Activated naive CD4-positive, alpha-beta T cell treated with anti-CD3 and anti-CD28 coated beads, Interleukin-2, amount 10 ng/mL, durations not matched to agents 7 days and 5 days (primary cell): ENCODE data around the gene ZNF142.
"Not testable (repeated sequence)": the region's sequence is repeated elsewhere in the genome, so short reads cannot be mapped to it uniquely, and the experiment has no call there.

Experiments
- CTCF ChIA-PET: fragments of 350-600 bp; sonication (Branson Sonifier 250); formaldehyde crosslinking; loops from one replicate; lab custom pipeline; 2021; ENCODE audit warnings: antibody characterized with exemption; lab: Charles Lee
- DNase-seq: peaks from one replicate; pipeline ENCODE4 v3.0.0-alpha.2; 2020
- H3K27ac Mint-ChIP-seq: one replicate; pipeline ENCODE4 v1.8.0; 2021; ENCODE audit warnings: mild to moderate bottlenecking, moderate library complexity, mixed read lengths
- H3K27me3 Mint-ChIP-seq: one replicate; pipeline ENCODE4 v1.8.0; 2021; ENCODE audit warnings: mild to moderate bottlenecking, mixed read lengths
- H3K36me3 Mint-ChIP-seq: one replicate; pipeline ENCODE4 v1.8.0; 2021; ENCODE audit warnings: mixed read lengths
- H3K4me1 Mint-ChIP-seq: one replicate; pipeline ENCODE4 v1.8.0; 2021; ENCODE audit warnings: mixed read lengths
- H3K4me3 Mint-ChIP-seq: one replicate; pipeline ENCODE4 v1.8.0; 2021; ENCODE audit warnings: mild to moderate bottlenecking, moderate library complexity, mixed read lengths
- H3K9me3 Mint-ChIP-seq: one replicate; pipeline ENCODE4 v1.8.0; 2021; ENCODE audit warnings: mixed read lengths

The ZNF142 gene

GRCh38 chr2:218659258-218659987, at the start of gene ZNF142, which contains the start of gene BCS1L:
TSS of gene ZNF142 (minus strand) at chr2:218659623. CDS start at chr2:218656429, 3,194 bp downstream.
TSS of gene BCS1L (plus strand) at chr2:218659683. CDS start at chr2:218660988, 1,305 bp downstream.
- H3K4me1 Mint-ChIP-seq: peaks cover 33% of the 10 kb centered on the region
- no peaks in the 10 kb centered on the region for H3K9me3 Mint-ChIP-seq
- CTCF ChIA-PET: interaction anchor here (0.5 to 5.3 kb wide), 9 partner anchors 12 to 303 kb away, joined by 3 to 42 read pairs (median 4); partner anchors contain the start of genes RNF25, STK36 and TTLL4
- DNase-seq: peak; percentile 98
- no peaks in the 10 kb centered on the region for H3K27me3 Mint-ChIP-seq
- H3K36me3 Mint-ChIP-seq: peaks cover 36% of the 10 kb centered on the region
- H3K4me3 Mint-ChIP-seq: peak within 1 kb of the TSS; percentile 90
- peak within 1 kb of the TSS; percentile 93 for H3K27ac Mint-ChIP-seq

- peaks cover 18% of the 10 kb centered on the region for H3K27me3 Mint-ChIP-seq
- H3K9me3 Mint-ChIP-seq: no peaks in the 10 kb centered on the region
- H3K36me3 Mint-ChIP-seq: no peaks in the 10 kb centered on the region
- H3K27ac Mint-ChIP-seq: no peak overlapping the region
- no peak for DNase-seq
- H3K4me3 Mint-ChIP-seq: no peak overlapping the region
- CTCF ChIA-PET: interaction anchor here (0.6 to 1.9 kb wide), 3 partner anchors 36 to 287 kb away, joined by 3 to 5 read pairs (median 3); partner anchors contain the start of genes RNF25 and STK36
- peaks cover 22% of the 10 kb centered on the region for H3K4me1 Mint-ChIP-seq
Measured at GRCh38 chr2:218708086-218708485, 48.7 kb upstream of the ZNF142 start.

- Mint-ChIP-seq H3K4me1 (peaks cover 7% of the 10 kb centered on the region), H3K9me3 (no peaks in the 10 kb centered on the region), H3K4me3 (no peak overlapping the region), H3K27ac (no peak overlapping the region), H3K27me3 (peaks cover 14% of the 10 kb centered on the region), H3K36me3 (no peaks in the 10 kb centered on the region)
- no peak for DNase-seq
- CTCF ChIA-PET: no interaction called here
Measured at GRCh38 chr2:218703341-218703740, 43.9 kb upstream of the ZNF142 start.

- Mint-ChIP-seq H3K9me3 (no peaks in the 10 kb centered on the region), H3K36me3 (no peaks in the 10 kb centered on the region), H3K4me1 (no peaks in the 10 kb centered on the region), H3K27ac (no peak overlapping the region), H3K27me3 (peaks cover 6% of the 10 kb centered on the region), H3K4me3 (no peak overlapping the region)
- CTCF ChIA-PET: interaction anchor here (1.2 to 1.5 kb wide), 3 partner anchors 8 to 82 kb away, joined by 3 to 7 read pairs (median 4); no protein-coding TSS in a partner anchor
- no peak for DNase-seq
Measured at GRCh38 chr2:218701806-218702205, 42.4 kb upstream of the ZNF142 start.

GRCh38 chr2:218698885-218699284, 39.5 kb upstream of the ZNF142 start:
- H3K36me3 Mint-ChIP-seq: no peaks in the 10 kb centered on the region
- H3K4me1 Mint-ChIP-seq: no peaks in the 10 kb centered on the region
- no peaks in the 10 kb centered on the region for H3K27me3 Mint-ChIP-seq
- H3K4me3 Mint-ChIP-seq: no peak overlapping the region
- H3K27ac Mint-ChIP-seq: no peak overlapping the region
- H3K9me3 Mint-ChIP-seq: no peaks in the 10 kb centered on the region
- CTCF ChIA-PET: interaction anchor here (1.0 kb wide), 1 partner anchor 12 kb away, joined by 3 read pairs; no protein-coding TSS in a partner anchor
- DNase-seq: no peak

- H3K4me3 Mint-ChIP-seq: no peak overlapping the region
- no peaks in the 10 kb centered on the region for H3K4me1 Mint-ChIP-seq
- H3K36me3 Mint-ChIP-seq: no peaks in the 10 kb centered on the region
- H3K9me3 Mint-ChIP-seq: no peaks in the 10 kb centered on the region
- no peaks in the 10 kb centered on the region for H3K27me3 Mint-ChIP-seq
- CTCF ChIA-PET: interaction anchor here (1.1 kb wide), 1 partner anchor 16 kb away, joined by 3 read pairs; the partner anchor contains the start of gene TTLL4
- no peak for DNase-seq
- H3K27ac Mint-ChIP-seq: peak overlapping the region; percentile 66
Measured at GRCh38 chr2:218694405-218695145, 35.2 kb upstream of the ZNF142 start.

- CTCF ChIA-PET: no interaction called here
- no peak for DNase-seq
- Mint-ChIP-seq H3K27me3 (no peaks in the 10 kb centered on the region), H3K4me1 (peaks cover 3% of the 10 kb centered on the region), H3K36me3 (no peaks in the 10 kb centered on the region), H3K27ac (no peak overlapping the region), H3K4me3 (no peak overlapping the region), H3K9me3 (no peaks in the 10 kb centered on the region)
Measured at GRCh38 chr2:218691234-218691633, 31.8 kb upstream of the ZNF142 start.

- CTCF ChIA-PET: interaction anchor here (0.7 to 2.0 kb wide), 15 partner anchors 9 to 233 kb away, joined by 3 to 14 read pairs (median 4); partner anchors contain the start of genes BCS1L, RNF25, STK36 and TTLL4
- not testable (repeated sequence) for H3K27ac Mint-ChIP-seq, H3K4me3 Mint-ChIP-seq, H3K4me1 Mint-ChIP-seq, H3K36me3 Mint-ChIP-seq, H3K9me3 Mint-ChIP-seq, H3K27me3 Mint-ChIP-seq
- peak; percentile 57 for DNase-seq
Measured at GRCh38 chr2:218687400-218688060, 28.1 kb upstream of the ZNF142 start.

GRCh38 chr2:218680061-218680460, 20.6 kb upstream of the ZNF142 start:
- Mint-ChIP-seq H3K4me1 (no peaks in the 10 kb centered on the region), H3K9me3 (no peaks in the 10 kb centered on the region), H3K27me3 (no peaks in the 10 kb centered on the region), H3K27ac (no peak overlapping the region), H3K4me3 (no peak overlapping the region), H3K36me3 (peaks cover 1% of the 10 kb centered on the region)
- CTCF ChIA-PET: no interaction called here
- no peak for DNase-seq

GRCh38 chr2:218679119-218679518, 19.7 kb upstream of the ZNF142 start:
- Mint-ChIP-seq H3K27me3 (no peaks in the 10 kb centered on the region), H3K36me3 (no peaks in the 10 kb centered on the region), H3K4me3 (no peak overlapping the region), H3K27ac (no peak overlapping the region), H3K4me1 (no peaks in the 10 kb centered on the region), H3K9me3 (no peaks in the 10 kb centered on the region)
- DNase-seq: no peak
- CTCF ChIA-PET: no interaction called here

GRCh38 chr2:218671654-218672566, 12.5 kb upstream of the ZNF142 start, which contains the start of the genes RNF25 and STK36:
TSS of gene RNF25 (minus strand) at chr2:218672002. CDS start at chr2:218671970, 32 bp downstream.
TSS of gene STK36 (plus strand) at chr2:218672086. CDS start at chr2:218672830, 744 bp downstream.
- Mint-ChIP-seq H3K4me1 (peaks cover 24% of the 10 kb centered on the region), H3K4me3 (peak within 1 kb of the TSS; percentile 96), H3K27me3 (peaks cover 6% of the 10 kb centered on the region), H3K36me3 (peaks cover 17% of the 10 kb centered on the region), H3K27ac (peak within 1 kb of the TSS; percentile 80), H3K9me3 (no peaks in the 10 kb centered on the region)
- CTCF ChIA-PET: interaction anchor here (0.9 to 3.1 kb wide), 5 partner anchors 14 to 176 kb away, joined by 3 to 14 read pairs (median 3); partner anchors contain the start of genes BCS1L, TTLL4 and ZNF142
- peak; percentile 90 for DNase-seq

GRCh38 chr2:218671097-218671653, 11.8 kb upstream of the ZNF142 start:
- no peak for DNase-seq
- no peaks in the 10 kb centered on the region for H3K9me3 Mint-ChIP-seq
- CTCF ChIA-PET: interaction anchor here (0.9 to 3.1 kb wide), 5 partner anchors 13 to 176 kb away, joined by 3 to 14 read pairs (median 3); partner anchors contain the start of genes BCS1L, TTLL4 and ZNF142
- peaks cover 6% of the 10 kb centered on the region for H3K27me3 Mint-ChIP-seq
- H3K4me1 Mint-ChIP-seq: peaks cover 24% of the 10 kb centered on the region
- H3K4me3 Mint-ChIP-seq: peak overlapping the region; percentile 96
- H3K27ac Mint-ChIP-seq: peak overlapping the region; percentile 80
- H3K36me3 Mint-ChIP-seq: peaks cover 20% of the 10 kb centered on the region
